Endothelial cell of umbilical vein (primary cell): Measurements from ENCODE around the gene FAM53A. TPM values are rescaled to one million over a fixed set of nuclear protein-coding genes. Genes with fewer than 3 reads are reported as not detected.
A peak's percentile ranks its signal among the peaks of the same experiment; 100 is the strongest.

Experiments used
- BruUV-seq: library from RNA; stranded (reverse); fragments of 400-500 nt; replicated peaks from 2 replicates; lab custom pipeline; 2021; lab: Mats Ljungman, UMichigan
- CTCF ChIA-PET: fragments of 300-600, 350-600 bp; sonication (Branson Sonifier 250); formaldehyde crosslinking; loops from one replicate; lab custom pipeline; 2021; ENCODE audit warnings: antibody characterized with exemption, inconsistent platforms; lab: Charles Lee
- POLR2A ChIA-PET: fragments of 300-600, 350-600 bp; sonication (Branson Sonifier 250); formaldehyde crosslinking; loops from one replicate; lab custom pipeline; 2021; ENCODE audit warnings: antibody characterized with exemption, inconsistent platforms; lab: Charles Lee
- DNase-seq: peaks from one replicate; pipeline ENCODE4 v3.0.0-alpha.2; 2011; ENCODE audit warnings: low read depth, low spot score
- FAIRE-seq: peaks from 2 replicates; lab custom pipeline; 2011; peaks lifted over from hg19 to GRCh38; lab: Jason Lieb, UNC
- H2AFZ ChIP-seq: 2 replicates; pipeline ENCODE4 v1.6.0; 2012; ENCODE audit warnings: low read depth, low read length, control low read depth, inconsistent platforms
- H3K27ac ChIP-seq: 2 replicates; pipeline ENCODE4 v1.5.1; 2011; ENCODE audit warnings: low read depth, mild to moderate bottlenecking, control low read depth, low read length, moderate library complexity; ENCODE audit not compliant: insufficient read depth
- H3K27me3 ChIP-seq, 2 experiments: 2 replicates each; pipeline versions ENCODE4 v1.6.0 to v1.6.1; 2011; ENCODE audit warnings: low read length in 2 of 2, mixed read lengths in 1 of 2; ENCODE audit not compliant: control insufficient read depth in 2 of 2, insufficient read depth in 2 of 2
- H3K36me3 ChIP-seq, 2 experiments: 2 replicates in 1 of 2; 3 replicates in 1 of 2; pipeline ENCODE4 v1.5.1; 2011; ENCODE audit warnings: low read length in 2 of 2, mild to moderate bottlenecking in 1 of 2, moderate library complexity in 1 of 2; ENCODE audit not compliant: control insufficient read depth in 2 of 2, insufficient read depth in 2 of 2; ENCODE audit errors: extremely low read depth in 1 of 2
- H3K4me1 ChIP-seq: 3 replicates; pipeline ENCODE4 v1.5.1; 2011; ENCODE audit warnings: mild to moderate bottlenecking, low read length; ENCODE audit not compliant: control insufficient read depth, insufficient read depth; ENCODE audit errors: extremely low read depth
- H3K4me2 ChIP-seq: 2 replicates; pipeline ENCODE4 v1.6.1; 2011; ENCODE audit warnings: low read length, control low read depth, mixed read lengths; ENCODE audit not compliant: insufficient read depth
- H3K4me3 ChIP-seq, 3 experiments: fragments of 200-600 bp in 1 of 3; sonication (generic), shearing (Covaris generic) in 1 of 3; replicated peaks in 1 of 3; 2 replicates each; pipeline ENCODE4 v1.5.1; 2011 to 2016; ENCODE audit warnings: control low read depth in 3 of 3, low read length in 3 of 3, mild to moderate bottlenecking in 2 of 3, inconsistent platforms in 1 of 3, low read depth in 1 of 3, moderate library complexity in 1 of 3; ENCODE audit not compliant: insufficient read depth in 1 of 3
- H3K79me2 ChIP-seq: 2 replicates; pipeline ENCODE4 v1.6.0; 2012; ENCODE audit warnings: low read length, inconsistent platforms; ENCODE audit not compliant: control insufficient read depth, insufficient read depth
- H3K9ac ChIP-seq: replicated peaks from 2 replicates; pipeline ENCODE3; 2011; ENCODE audit warnings: low read length, control low read depth; ENCODE audit not compliant: insufficient read depth; ENCODE audit errors: extremely low read depth
- H3K9me1 ChIP-seq: replicated peaks from 3 replicates; pipeline ENCODE4 v1.6.0; 2011; ENCODE audit warnings: mild to moderate bottlenecking, low read length; ENCODE audit not compliant: control insufficient read depth, insufficient read depth; ENCODE audit errors: extremely low read depth
- H3K9me3 ChIP-seq: replicated peaks from 2 replicates; pipeline ENCODE4 v1.5.1; 2012; ENCODE audit warnings: low read length, inconsistent platforms; ENCODE audit not compliant: control insufficient read depth, insufficient read depth
- H4K20me1 ChIP-seq: replicated peaks from 2 replicates; pipeline ENCODE3; 2011; ENCODE audit warnings: mild to moderate bottlenecking, low read length; ENCODE audit not compliant: control insufficient read depth, insufficient read depth; ENCODE audit errors: extremely low read depth
- CTCF ChIP-seq, 2 donors: IDR thresholded peaks; 1 replicate in 1 of 2; 2 replicates in 1 of 2; pipeline ENCODE4 v1.5.1; 2011; ENCODE audit warnings: low read length in 2 of 2, mild to moderate bottlenecking in 2 of 2, moderate library complexity in 2 of 2, control low read depth in 1 of 2, inconsistent platforms in 1 of 2, low read depth in 1 of 2; ENCODE audit not compliant: insufficient read depth in 1 of 2; ENCODE audit errors: extremely low read depth in 1 of 2
- EZH2 ChIP-seq: IDR thresholded peaks from 2 replicates; pipeline ENCODE4 v1.6.1; 2012; ENCODE audit warnings: borderline replicate concordance, low read depth, mild to moderate bottlenecking, moderate library complexity, low read length, inconsistent platforms; ENCODE audit not compliant: severe bottlenecking
- FOS ChIP-seq: IDR thresholded peaks from 2 replicates; pipeline ENCODE4 v1.6.1; 2011; ENCODE audit warnings: mild to moderate bottlenecking, low read length, moderate library complexity, borderline replicate concordance; ENCODE audit not compliant: insufficient read depth
- GATA2 ChIP-seq: IDR thresholded peaks from 2 replicates; pipeline ENCODE4 v1.7.0; 2011; ENCODE audit warnings: low read depth, mild to moderate bottlenecking, moderate library complexity, mixed read lengths, low read length; ENCODE audit not compliant: insufficient read length, insufficient read depth
- JUN ChIP-seq: IDR thresholded peaks from 2 replicates; pipeline ENCODE4 v1.6.1; 2011; ENCODE audit warnings: borderline replicate concordance, low read depth; ENCODE audit not compliant: insufficient read length, insufficient read depth
- MAX ChIP-seq: IDR thresholded peaks from 2 replicates; pipeline ENCODE4 v1.6.1; 2011; ENCODE audit not compliant: insufficient read depth, insufficient read length
- MYC ChIP-seq: IDR thresholded peaks from one replicate; pipeline ENCODE4 v1.6.1; 2011; ENCODE audit warnings: mild to moderate bottlenecking, low read depth, low read length
- POLR2A ChIP-seq: IDR thresholded peaks from 2 replicates; pipeline ENCODE4 v1.6.1; 2012; ENCODE audit warnings: low read depth, mild to moderate bottlenecking, control low read depth, low read length
- POLR2AphosphoS5 ChIP-seq: IDR thresholded peaks from 2 replicates; pipeline ENCODE4 v1.6.1; 2012; ENCODE audit warnings: low read depth, mild to moderate bottlenecking, control low read depth, low read length, moderate library complexity; ENCODE audit not compliant: insufficient read depth
- dilution Hi-C: fragments of 300-500 bp; cut with MboI; formaldehyde crosslinking; loops from one replicate; pipeline ENCODE4 v1.15.0; 2019; ENCODE audit warnings: low sequenced_read_pairs; ENCODE audit not compliant: extremely low pct_ligation_motif_present
- intact Hi-C: fragments of 100-400 bp; cut with micrococcal nuclease; formaldehyde crosslinking; loops from one replicate; pipeline ENCODE4 v1.10.0; 2022
- polyA plus RNA-seq, 4 experiments: library from polyadenylated mRNA; depleted of rRNA in 3 of 4; stranded (reverse) in 3 of 4; unstranded in 1 of 4; fragments of >200 nt; gene quantifications; 2 replicates each; pipeline versions ENCODE4 v1.2.1 to v1.2.3, GENCODE V29; 2011 to 2012; ENCODE audit warnings: missing spikeins in 1 of 4
- total RNA-seq: library from RNA; stranded (reverse); gene quantifications from 2 replicates; pipeline ENCODE4 v1.2.3, GENCODE V29; 2021

The FAM53A gene
- total and polyA plus RNA-seq, 2 donors (not counting 3 experiments of a cell fraction or from before 2014, with no cell fraction given): 1.3 to 1.7 TPM

GRCh38 chr4:1683261-1683735, 815 bp downstream of the FAM53A start:
- Histone ChIP-seq H3K27me3 (no peaks in the 10 kb centered on the region), H3K27ac (no peak overlapping the region), H3K4me3 (peak overlapping the region in 2 of 3 experiments; percentile 47 to 49), H3K79me2 (no peaks in the 10 kb centered on the region), H3K9ac (peak overlapping the region; percentile 34), H3K4me1 (peaks cover 10% of the 10 kb centered on the region), H3K36me3 (no peaks in the 10 kb centered on the region), H3K9me3 (no peaks in the 10 kb centered on the region), H3K9me1 (no peaks in the 10 kb centered on the region), H3K4me2 (peak overlapping the region; percentile 81), H2AFZ (peak overlapping the region; percentile 90), H4K20me1 (no peaks in the 10 kb centered on the region)
- intact Hi-C loops: no loop called here
- peak; percentile 48 for DNase-seq
- ChIA-PET POLR2A (no interaction called here), CTCF (interaction anchor here (1.5 to 2.1 kb wide), 2 partner anchors 10 to 43 kb away, joined by 3 to 14 read pairs; no protein-coding TSS in a partner anchor)
- dilution Hi-C loops: no loop called here
- peak; percentile 82 for FAIRE-seq
- BruUV-seq: TSS peak; percentile 11
- TF ChIP-seq JUN: no peak
- TF ChIP-seq EZH2: no peak
- no peak for TF ChIP-seq POLR2AphosphoS5
- no peak for TF ChIP-seq MAX
- TF ChIP-seq POLR2A: no peak
- no peak for TF ChIP-seq CTCF (IDR thresholded peaks at IDR 0.05; ENCODE audit: extremely low read depth in 1 of 2, insufficient read depth in 1 of 2, low read depth in 1 of 2, low read length in 2 of 2)
- no peak for TF ChIP-seq MYC
- no peak for TF ChIP-seq GATA2
- no peak for TF ChIP-seq FOS
